MM.1S (cell line): ENCODE measurements around the gene SRRM4.

Experiments
- DNase-seq: peaks from one replicate; pipeline ENCODE4 v3.0.0-alpha.2; 2015
- H2AFZ ChIP-seq: fragments of 300-600 bp; sonication (generic); 2 replicates; pipeline ENCODE4 v1.6.0; 2016; ENCODE audit warnings: antibody characterized with exemption, low read length
- H3F3A ChIP-seq: fragments of 300-600 bp; sonication (generic); 2 replicates; pipeline ENCODE4 v1.6.1; 2016; ENCODE audit warnings: mild to moderate bottlenecking, antibody characterized with exemption, low read length, moderate library complexity, mixed read lengths; ENCODE audit not compliant: insufficient read depth
- H3K27ac ChIP-seq: fragments of 300-600 bp; sonication (generic); 2 replicates; pipeline ENCODE4 v1.5.1; 2016; ENCODE audit warnings: mild to moderate bottlenecking, low read length
- H3K27me3 ChIP-seq: fragments of 300-600 bp; sonication (generic); replicated peaks from 2 replicates; pipeline ENCODE4 v1.6.0; 2016; ENCODE audit warnings: low read length; ENCODE audit not compliant: insufficient read depth
- H3K36me3 ChIP-seq: fragments of 300-600 bp; sonication (generic); replicated peaks from 2 replicates; pipeline ENCODE4 v1.6.1; 2016; ENCODE audit warnings: mild to moderate bottlenecking, low read length, mixed read lengths; ENCODE audit not compliant: insufficient read depth
- H3K4me1 ChIP-seq: fragments of 300-600 bp; sonication (generic); 2 replicates; pipeline ENCODE4 v1.6.1; 2016; ENCODE audit warnings: low read length, mixed read lengths
- H3K4me2 ChIP-seq: fragments of 300-600 bp; sonication (generic); 2 replicates; pipeline ENCODE4 v1.6.0; 2016; ENCODE audit warnings: low read depth, low read length
- H3K4me3 ChIP-seq: fragments of 300-600 bp; sonication (generic); 2 replicates; pipeline ENCODE4 v1.5.1; 2016; ENCODE audit warnings: low read length, mixed read lengths
- H3K79me2 ChIP-seq: fragments of 300-600 bp; sonication (generic); 2 replicates; pipeline ENCODE4 v1.6.1; 2016; ENCODE audit warnings: mixed run types, low read length, mixed read lengths
- H3K9ac ChIP-seq: fragments of 300-600 bp; sonication (generic); 2 replicates; pipeline ENCODE4 v1.6.1; 2016; ENCODE audit warnings: low read length, mixed read lengths
- H3K9me2 ChIP-seq: fragments of 300-600 bp; sonication (generic); replicated peaks from 2 replicates; pipeline ENCODE4 v1.6.1; 2016; ENCODE audit warnings: mild to moderate bottlenecking, low read length, mixed read lengths; ENCODE audit not compliant: insufficient read depth
- H3K9me3 ChIP-seq: fragments of 300-600 bp; sonication (generic); replicated peaks from 2 replicates; pipeline ENCODE4 v1.6.1; 2016; ENCODE audit warnings: mild to moderate bottlenecking, low read length, mixed read lengths; ENCODE audit not compliant: insufficient read depth
- H4K20me1 ChIP-seq: fragments of 300-600 bp; sonication (generic); 2 replicates; pipeline ENCODE4 v1.6.1; 2016; ENCODE audit warnings: mild to moderate bottlenecking, low read length, moderate library complexity, mixed read lengths; ENCODE audit not compliant: insufficient read depth
- CTCF ChIP-seq: fragments of 300-600 bp; sonication (generic); IDR thresholded peaks from 2 replicates; pipeline ENCODE4 v1.5.1; 2016; ENCODE audit warnings: antibody characterized with exemption, low read length, mixed read lengths
- EZH2 ChIP-seq: fragments of 300-600 bp; sonication (generic); optimal IDR thresholded peaks from 2 replicates; pipeline ENCODE3; 2017; ENCODE audit warnings: low read depth, mild to moderate bottlenecking, antibody characterized with exemption, low read length, mixed read lengths
- EZH2phosphoT487 ChIP-seq: fragments of 300-600 bp; sonication (generic); IDR thresholded peaks from 2 replicates; pipeline ENCODE4 v1.6.1; 2018; ENCODE audit warnings: antibody characterized with exemption, low read length

SRRM4 gene

DNA sequence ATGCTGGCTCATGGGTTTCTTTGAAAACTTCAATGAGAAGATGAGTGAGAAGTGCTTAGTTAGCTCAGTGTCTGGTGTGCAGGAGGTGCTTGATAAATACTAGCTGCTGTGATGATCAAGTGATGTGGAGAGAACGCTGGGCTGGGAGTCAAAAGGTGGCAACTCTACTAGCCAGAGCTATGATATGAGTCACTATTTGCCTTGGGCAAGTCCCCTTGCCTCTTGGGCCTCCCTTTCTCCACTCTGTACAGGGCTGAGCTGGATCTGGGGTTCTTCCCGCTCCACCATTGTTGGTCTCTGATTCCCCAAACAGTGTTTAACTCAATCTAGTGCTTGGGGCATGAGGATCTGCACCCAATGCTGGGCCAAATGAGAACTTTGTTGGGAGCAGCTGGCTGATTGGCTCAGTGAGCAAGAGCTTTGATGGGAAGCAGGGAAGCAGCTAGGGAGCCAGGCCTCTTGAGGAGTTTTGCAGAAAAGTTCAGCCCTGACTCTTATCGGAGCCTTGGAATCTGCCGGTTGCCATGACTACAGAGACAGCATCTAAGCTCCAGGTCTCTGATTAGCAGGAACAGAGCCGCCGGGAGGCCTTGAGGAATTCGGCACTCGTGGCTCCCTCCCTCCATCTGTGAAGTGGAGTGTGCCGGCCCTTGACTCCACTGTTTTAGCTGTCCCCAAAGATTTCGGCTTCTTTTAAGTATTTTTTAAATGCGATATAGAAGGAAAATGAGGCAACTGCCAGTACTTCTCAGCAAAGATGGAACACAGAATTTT is 115.3 kb downstream of the SRRM4 start:
- no peaks in the 10 kb centered on the region for H3K9me2 ChIP-seq
- H4K20me1 ChIP-seq: no peaks in the 10 kb centered on the region
- TF ChIP-seq EZH2phosphoT487 (no peak), CTCF (no peak), EZH2 (no peak)
- H3K4me3 ChIP-seq: no peak overlapping the region
- DNase-seq: no peak
- H2AFZ ChIP-seq: no peak overlapping the region
- no peaks in the 10 kb centered on the region for H3K9me3 ChIP-seq
- no peak overlapping the region for H3K4me2 ChIP-seq
- H3K27ac ChIP-seq: no peak overlapping the region
- H3K36me3 ChIP-seq: no peaks in the 10 kb centered on the region
- no peak overlapping the region for H3K9ac ChIP-seq
- no peaks in the 10 kb centered on the region for H3K4me1 ChIP-seq
- no peaks in the 10 kb centered on the region for H3K27me3 ChIP-seq
- H3K79me2 ChIP-seq: no peaks in the 10 kb centered on the region
- no peaks in the 10 kb centered on the region for H3F3A ChIP-seq

- no peak overlapping the region for H3K9ac ChIP-seq
Measured at GRCh38 chr12:119100933-119101332, 119.6 kb downstream of the SRRM4 start.

DNA sequence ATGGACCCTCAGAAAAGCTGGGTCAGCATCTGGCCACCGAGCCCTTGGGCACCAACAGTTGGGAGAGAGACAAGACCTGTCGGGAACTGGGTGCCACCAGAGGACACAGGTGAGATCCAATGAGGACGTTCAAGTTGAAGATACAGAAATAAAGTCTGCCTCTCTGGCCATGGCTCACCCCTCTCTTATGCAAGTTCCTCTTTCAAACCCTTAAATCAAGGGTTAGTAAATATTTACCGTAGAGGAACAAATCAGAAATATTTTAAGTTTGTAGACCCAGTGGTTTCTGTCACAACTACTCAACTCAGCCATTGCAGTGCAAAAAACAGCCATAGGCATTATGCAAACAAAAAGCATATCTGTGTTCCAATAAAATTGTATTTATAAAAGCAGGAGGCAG is 120.9 kb downstream of the SRRM4 start:
- Histone ChIP-seq H3K79me2 (no peaks in the 10 kb centered on the region), H3K27me3 (no peaks in the 10 kb centered on the region), H3K9ac (no peak overlapping the region), H3K9me2 (no peaks in the 10 kb centered on the region), H2AFZ (no peak overlapping the region), H3K4me3 (no peak overlapping the region), H4K20me1 (no peaks in the 10 kb centered on the region), H3K9me3 (no peaks in the 10 kb centered on the region), H3K27ac (no peak overlapping the region), H3K4me1 (no peaks in the 10 kb centered on the region), H3K4me2 (no peak overlapping the region), H3K36me3 (no peaks in the 10 kb centered on the region), H3F3A (no peaks in the 10 kb centered on the region)
- no peak for DNase-seq
- TF ChIP-seq CTCF: no peak
- no peak for TF ChIP-seq EZH2
- no peak for TF ChIP-seq EZH2phosphoT487

More at GRCh38 chr12:119100933-119101332, 119.6 kb downstream of the SRRM4 start:
- H4K20me1 ChIP-seq: no peaks in the 10 kb centered on the region
- H3K36me3 ChIP-seq: no peaks in the 10 kb centered on the region
- H3K4me2 ChIP-seq: no peak overlapping the region
- no peaks in the 10 kb centered on the region for H3K79me2 ChIP-seq
- H2AFZ ChIP-seq: no peak overlapping the region
- H3K27ac ChIP-seq: no peak overlapping the region
- no peak for DNase-seq
- no peaks in the 10 kb centered on the region for H3K4me1 ChIP-seq
- H3K4me3 ChIP-seq: no peak overlapping the region
- TF ChIP-seq EZH2: no peak
- no peak for TF ChIP-seq CTCF
- no peak for TF ChIP-seq EZH2phosphoT487
- H3K9me3 ChIP-seq: no peaks in the 10 kb centered on the region
- no peaks in the 10 kb centered on the region for H3K9me2 ChIP-seq
- H3K27me3 ChIP-seq: no peaks in the 10 kb centered on the region
- no peaks in the 10 kb centered on the region for H3F3A ChIP-seq
